HepG2 (cell line): ENCODE data around the gene ZC3H18. TPM values are rescaled to one million over a fixed set of nuclear protein-coding genes. Genes with fewer than 3 reads are reported as not detected.

Experiments used
- ERF ChIP-seq: IDR thresholded peaks from 2 replicates; pipeline ENCODE4 v1.6.1; 2018; ENCODE audit warnings: missing biosample characterization, missing genetic modification reagents
- ESRRA ChIP-seq: sonication (generic); formaldehyde crosslinking; IDR thresholded peaks from 2 replicates; pipeline ENCODE4 v1.5.1; 2020; ENCODE audit warnings: mild to moderate bottlenecking, low read depth, missing genetic modification reagents
- HINFP ChIP-seq: sonication (generic); formaldehyde crosslinking; IDR thresholded peaks from 2 replicates; pipeline ENCODE4 v1.4.0; 2020; ENCODE audit warnings: low read depth, mild to moderate bottlenecking, missing genetic modification reagents
- HNRNPH1 ChIP-seq: fragments of 200-400 bp; formaldehyde crosslinking; optimal IDR thresholded peaks from 2 replicates; pipeline ENCODE3; 2017; ENCODE audit warnings: mild to moderate bottlenecking, low read depth, low read length
- MATR3 ChIP-seq: sonication (generic); formaldehyde crosslinking; IDR thresholded peaks from 2 replicates; pipeline ENCODE4 v1.4.0; 2020; ENCODE audit warnings: missing genetic modification reagents
- MXI1 ChIP-seq: IDR thresholded peaks from 3 replicates; pipeline ENCODE4 v1.6.1; 2012; ENCODE audit warnings: low read depth, low read length, inconsistent platforms, borderline replicate concordance
- NFKBIZ ChIP-seq: IDR thresholded peaks from 2 replicates; pipeline ENCODE4 v1.6.1; 2018; ENCODE audit warnings: missing genetic modification reagents, missing compliant biosample characterization
- PATZ1 ChIP-seq: sonication (generic); formaldehyde crosslinking; IDR thresholded peaks from 2 replicates; pipeline ENCODE4 v1.4.0; 2020; ENCODE audit warnings: missing genetic modification reagents
- PRMT3 ChIP-seq: sonication (generic); formaldehyde crosslinking; IDR thresholded peaks from 2 replicates; pipeline ENCODE4 v1.8.1; 2022; ENCODE audit warnings: low read depth, mild to moderate bottlenecking, moderate library complexity, missing genetic modification reagents, borderline replicate concordance
- SRSF1 ChIP-seq: fragments of 200-400 bp; formaldehyde crosslinking; optimal IDR thresholded peaks from 2 replicates; pipeline ENCODE3; 2017; ENCODE audit warnings: mild to moderate bottlenecking, low read depth, low read length, moderate library complexity
- STAG1 ChIP-seq: sonication (generic); formaldehyde crosslinking; IDR thresholded peaks from 2 replicates; pipeline ENCODE4 v1.4.0; 2020; ENCODE audit warnings: missing genetic modification reagents
- TBX2 ChIP-seq: sonication (generic); formaldehyde crosslinking; IDR thresholded peaks from 2 replicates; pipeline ENCODE4 v1.5.0; 2020; ENCODE audit warnings: missing genetic modification reagents, mild to moderate bottlenecking, borderline replicate concordance
- TMF1 ChIP-seq: sonication (generic); formaldehyde crosslinking; IDR thresholded peaks from 2 replicates; pipeline ENCODE4 v1.8.1; 2022; ENCODE audit warnings: low read depth, missing genetic modification reagents
- WIZ ChIP-seq: sonication (generic); formaldehyde crosslinking; IDR thresholded peaks from 2 replicates; pipeline ENCODE4 v1.5.1; 2020; ENCODE audit warnings: mild to moderate bottlenecking, missing genetic modification reagents
- ZBED4 ChIP-seq: sonication (generic); formaldehyde crosslinking; IDR thresholded peaks from 2 replicates; pipeline ENCODE4 v1.4.0; 2020; ENCODE audit warnings: missing genetic modification reagents, borderline replicate concordance
- ZBTB7A ChIP-seq: sonication (generic); formaldehyde crosslinking; IDR thresholded peaks from 2 replicates; pipeline ENCODE4 v1.8.0; 2022; ENCODE audit warnings: mild to moderate bottlenecking, missing genetic modification reagents
- ZGPAT ChIP-seq: IDR thresholded peaks from 2 replicates; pipeline ENCODE4 v1.6.1; 2016; ENCODE audit warnings: mild to moderate bottlenecking
- ZNF24 ChIP-seq: fragments of 450-650 bp; IDR thresholded peaks from 2 replicates; pipeline ENCODE4 v1.6.1; 2017; ENCODE audit warnings: antibody characterized with exemption, mild to moderate bottlenecking
- ZNF333 ChIP-seq: sonication (generic); formaldehyde crosslinking; IDR thresholded peaks from 2 replicates; pipeline ENCODE4 v1.4.0; 2020; ENCODE audit warnings: mild to moderate bottlenecking, missing genetic modification reagents, borderline replicate concordance
- ZNF350 ChIP-seq: sonication (generic); formaldehyde crosslinking; IDR thresholded peaks from 2 replicates; pipeline ENCODE4 v1.4.0; 2020; ENCODE audit warnings: mild to moderate bottlenecking, low read depth, missing genetic modification reagents, borderline replicate concordance
- ZNF562 ChIP-seq: sonication (generic); formaldehyde crosslinking; IDR thresholded peaks from 2 replicates; pipeline ENCODE4 v1.8.0; 2022; ENCODE audit warnings: missing genetic modification reagents, borderline replicate concordance
- polyA plus RNA-seq, 8 experiments: library from polyadenylated mRNA; depleted of rRNA in 3 of 8; stranded (reverse) in 7 of 8; unstranded in 1 of 8; fragments of >200 nt; fragmentation: Illumina TruSeq in 4 of 8; extraction: Trizol in 4 of 8; gene quantifications; 2 replicates each; pipeline versions ENCODE4 v1.2.1 to v1.2.3, GENCODE V29; 2011 to 2016; ENCODE audit warnings: low read depth in 4 of 8, missing spikeins in 1 of 8, mixed read lengths in 1 of 8; ENCODE audit not compliant: insufficient read depth in 1 of 8
- total RNA-seq, 5 experiments: library from RNA; depleted of rRNA; stranded (reverse); fragments of >200 nt; fragmentation: Illumina TruSeq; extraction: Trizol; gene quantifications; 2 replicates each; pipeline ENCODE4 v1.2.3, GENCODE V29; 2016; ENCODE audit warnings: low read depth in 1 of 5

Gene ZC3H18
- total and polyA plus RNA-seq, 2 of the 13 experiments (the other 11 are each of a cell fraction or from before 2014, with no cell fraction given) = 11.2 to 27.4 TPM

- TF ChIP-seq ESRRA (CRISPR knock-in tag) = no peak
- TF ChIP-seq TMF1 = 0 out of 2 replicates have a peak, but pooled peaks have one; percentile 60
- TF ChIP-seq PATZ1 (CRISPR knock-in tag) = peak; percentile 71
- no peak for TF ChIP-seq PRMT3 (CRISPR knock-in tag)
- no peak for TF ChIP-seq ZBTB7A (CRISPR knock-in tag)
- 0 out of 2 replicates have a peak, but pooled peaks have one; percentile 36 for TF ChIP-seq MATR3
- no peak for TF ChIP-seq WIZ (CRISPR knock-in tag)
- peak; percentile 80 for TF ChIP-seq TBX2 (CRISPR knock-in tag)
- TF ChIP-seq HNRNPH1 = no peak
- TF ChIP-seq ZGPAT = peak; percentile 74
- no peak for TF ChIP-seq HINFP (CRISPR knock-in tag)
- TF ChIP-seq SRSF1 = peak; percentile 59
- peak; percentile 99 for TF ChIP-seq STAG1 (CRISPR knock-in tag)
- TF ChIP-seq MXI1 = peak; percentile 53; the same call in 1 of the 3 replicates
- TF ChIP-seq ZNF333 = no peak
- peak; percentile 81 for TF ChIP-seq ERF (CRISPR knock-in tag)
- TF ChIP-seq NFKBIZ (CRISPR knock-in tag) = no peak
- TF ChIP-seq ZNF350 (CRISPR knock-in tag) = peak; percentile 78
- TF ChIP-seq ZNF562 (CRISPR knock-in tag) = no peak
- no peak for TF ChIP-seq ZNF24
- TF ChIP-seq ZBED4 (CRISPR knock-in tag) = peak; percentile 65; the same call in 1 of the 2 replicates
Observed at GRCh38 chr16:88527186-88527936, 42.8 kb upstream of the ZC3H18 start (continued).
